IPS DF 4.7 (cell line): ENCODE data around the gene LDLRAD4.

Source experiments
- DNase-seq: peaks from one replicate; pipeline ENCODE4 v3.0.0-alpha.2; 2013; ENCODE audit warnings: low spot score; ENCODE audit errors: extremely low read depth

Gene LDLRAD4

DNA sequence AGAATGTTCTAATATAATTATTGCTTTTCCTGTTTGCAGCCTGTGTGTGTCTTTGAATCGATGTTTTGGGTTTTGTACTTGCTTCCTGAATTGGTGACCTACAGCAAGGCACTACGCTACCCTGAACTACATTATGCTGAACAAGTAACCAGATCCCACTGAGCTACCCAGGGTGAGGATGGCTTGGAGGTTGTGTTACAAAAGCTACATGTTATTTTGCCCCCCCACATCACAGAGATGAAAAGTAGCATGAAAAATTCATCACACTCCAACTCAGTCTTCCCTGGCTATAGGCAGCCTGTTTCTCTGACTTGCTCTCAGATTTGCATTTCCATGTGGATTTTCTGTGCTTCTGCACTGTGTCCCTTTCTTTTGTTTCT, 162.1 kb downstream of the LDLRAD4 start:
- DNase-seq: no peak

DNA sequence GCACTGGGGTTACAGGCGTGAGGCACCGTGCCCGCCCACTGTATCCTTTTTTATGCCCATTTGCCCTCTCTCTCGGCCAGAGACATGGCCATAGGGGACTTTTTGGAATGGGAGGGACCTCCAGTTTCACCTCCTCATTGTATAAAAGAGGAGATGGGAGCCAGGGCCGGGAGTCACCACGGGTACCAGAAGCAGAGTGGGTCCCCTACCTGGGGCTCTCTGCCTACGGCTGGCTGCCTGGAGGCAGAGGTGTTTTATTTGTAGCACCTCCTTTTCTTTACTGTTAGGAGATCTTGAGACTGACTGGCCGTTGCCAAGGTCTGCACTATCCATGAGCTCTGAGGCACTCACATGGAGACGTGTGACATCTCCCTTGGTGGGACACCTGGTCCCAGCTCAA, 162.8 kb downstream of the LDLRAD4 start:
- DNase-seq: no peak

DNA sequence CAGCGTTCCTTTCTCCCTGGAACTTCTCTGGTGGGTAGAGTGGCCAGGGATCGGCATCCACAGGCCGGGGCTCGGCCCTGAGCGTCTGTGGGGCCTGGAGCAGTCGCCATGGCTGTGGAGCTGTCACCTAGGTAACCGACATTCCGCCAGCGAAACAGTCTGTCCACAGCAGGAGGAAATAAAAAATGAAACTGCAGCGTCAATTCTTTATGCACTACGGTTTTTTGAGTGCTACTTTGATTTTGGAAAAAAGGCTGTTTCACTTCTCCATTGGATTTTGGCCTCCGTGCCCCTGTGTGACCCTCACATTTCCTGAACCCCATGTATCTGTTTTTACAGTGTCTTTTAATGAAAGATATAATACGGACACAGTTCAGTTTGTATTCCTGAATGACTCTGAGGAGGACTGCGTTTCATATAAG, 163.4 kb downstream of the LDLRAD4 start:
- no peak for DNase-seq

DNA sequence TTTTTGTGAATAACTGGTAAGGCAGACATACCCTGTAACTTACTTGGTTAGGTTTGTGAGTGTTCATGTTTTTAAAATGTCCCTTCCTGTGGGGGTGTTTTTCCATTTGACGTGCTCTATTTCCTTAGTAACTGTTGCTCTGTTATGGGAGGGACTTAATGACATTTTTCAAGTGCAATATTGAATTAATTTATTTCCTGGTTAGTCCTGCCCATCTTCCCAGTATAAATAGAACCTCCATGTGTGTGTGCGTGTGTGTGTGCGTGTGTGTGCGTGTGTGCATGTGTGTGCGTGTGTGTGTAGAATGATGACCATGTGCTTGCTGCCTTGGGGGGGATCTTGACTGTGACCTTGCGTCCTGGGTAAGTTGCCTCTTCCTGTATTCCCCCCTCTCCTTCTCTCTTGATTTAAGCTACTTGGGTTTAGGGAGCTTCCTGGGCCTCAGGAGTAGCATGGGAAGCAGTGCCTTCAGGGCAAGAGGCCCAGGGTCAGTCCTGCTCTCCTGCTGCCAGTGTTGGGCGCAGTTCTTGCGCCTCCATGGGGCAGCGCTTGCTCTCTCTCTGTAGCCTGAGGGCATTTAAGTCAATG, 163.9 kb downstream of the LDLRAD4 start:
- no peak for DNase-seq

DNA sequence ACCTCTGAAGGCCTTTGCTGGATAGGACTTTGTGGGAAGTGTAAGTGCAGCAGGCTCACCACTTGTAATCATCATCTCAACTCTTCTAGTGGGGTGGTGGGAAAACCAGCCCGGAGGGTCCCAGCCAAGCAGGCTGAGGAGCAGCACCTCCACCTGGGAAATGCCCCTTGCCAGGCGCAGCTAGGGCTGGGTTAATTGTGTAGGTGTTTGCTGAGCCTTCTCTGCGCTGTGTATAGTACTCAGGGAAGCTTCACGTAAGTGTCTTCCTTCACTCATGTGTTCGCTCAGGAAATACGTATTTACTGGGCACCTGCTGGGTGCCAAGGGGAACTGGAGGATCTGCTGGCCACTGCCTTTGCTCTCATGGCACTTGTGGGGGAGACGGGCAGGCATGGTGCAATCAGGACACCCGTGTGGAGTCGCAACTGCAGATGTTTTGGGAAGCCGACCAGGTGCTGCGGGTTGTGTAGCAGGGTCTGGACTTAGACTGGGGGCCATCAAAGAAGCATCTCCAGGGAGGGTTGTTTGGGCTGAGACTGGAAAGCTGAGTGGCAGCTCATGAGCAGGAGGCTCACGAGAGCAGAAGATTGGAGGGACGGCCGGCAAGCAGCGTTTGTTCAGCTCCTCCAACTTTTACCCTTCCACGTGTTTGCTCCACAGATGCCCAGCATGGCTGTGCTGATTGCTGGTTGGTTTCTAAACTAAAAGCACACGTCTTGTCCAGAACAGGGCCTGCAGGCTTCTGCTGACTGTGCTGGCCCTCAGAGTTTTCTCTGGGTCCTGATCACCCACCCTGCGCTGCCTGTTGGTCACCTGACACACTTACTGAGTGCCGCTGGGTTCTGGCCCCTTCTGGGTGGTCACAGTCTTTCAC, 164.6 kb downstream of the LDLRAD4 start:
- no peak for DNase-seq

DNA sequence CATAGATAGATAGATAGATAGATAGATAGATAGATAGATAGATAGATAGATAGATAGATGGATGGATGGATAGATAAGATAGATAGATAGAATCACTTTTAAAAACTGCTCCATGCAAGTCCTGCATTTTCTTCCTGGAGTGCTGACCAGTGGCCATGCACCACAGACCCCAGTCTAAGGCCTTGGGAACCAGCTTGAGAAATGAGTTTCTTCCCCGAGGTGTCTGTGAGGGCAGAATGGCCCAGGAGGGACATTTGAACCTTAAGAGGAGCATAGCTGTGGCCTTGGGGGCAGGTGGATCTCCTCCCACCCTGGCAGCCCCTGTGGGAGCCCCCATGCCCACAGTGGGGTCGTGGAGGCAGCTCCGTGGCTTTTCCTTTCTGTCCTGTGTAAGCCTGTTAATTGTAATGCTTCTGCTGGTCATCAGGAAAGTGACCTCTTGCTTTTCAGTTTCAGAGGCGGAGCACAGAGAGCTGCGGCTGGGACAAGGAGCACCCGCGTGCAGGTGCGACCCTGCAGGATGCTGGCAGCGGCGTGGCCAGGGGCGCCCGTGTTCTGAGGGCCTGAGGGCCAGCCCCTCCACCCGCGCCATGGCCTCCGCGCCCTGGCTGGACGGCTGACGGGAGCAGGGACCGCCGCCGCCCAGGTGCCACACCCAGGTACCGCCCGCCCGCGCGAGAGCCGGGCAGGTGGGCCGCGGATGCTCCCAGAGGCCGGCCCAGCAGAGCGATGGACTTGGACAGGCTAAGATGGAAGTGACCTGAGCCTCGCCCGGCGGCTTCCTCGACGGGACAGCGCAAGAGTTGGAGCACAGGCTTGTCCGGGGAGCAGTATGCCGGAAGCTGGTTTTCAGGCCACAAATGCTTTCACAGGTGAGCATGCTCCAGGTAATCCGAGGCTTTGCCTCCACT, 168.6 kb downstream of the LDLRAD4 start:
- no peak for DNase-seq

DNA sequence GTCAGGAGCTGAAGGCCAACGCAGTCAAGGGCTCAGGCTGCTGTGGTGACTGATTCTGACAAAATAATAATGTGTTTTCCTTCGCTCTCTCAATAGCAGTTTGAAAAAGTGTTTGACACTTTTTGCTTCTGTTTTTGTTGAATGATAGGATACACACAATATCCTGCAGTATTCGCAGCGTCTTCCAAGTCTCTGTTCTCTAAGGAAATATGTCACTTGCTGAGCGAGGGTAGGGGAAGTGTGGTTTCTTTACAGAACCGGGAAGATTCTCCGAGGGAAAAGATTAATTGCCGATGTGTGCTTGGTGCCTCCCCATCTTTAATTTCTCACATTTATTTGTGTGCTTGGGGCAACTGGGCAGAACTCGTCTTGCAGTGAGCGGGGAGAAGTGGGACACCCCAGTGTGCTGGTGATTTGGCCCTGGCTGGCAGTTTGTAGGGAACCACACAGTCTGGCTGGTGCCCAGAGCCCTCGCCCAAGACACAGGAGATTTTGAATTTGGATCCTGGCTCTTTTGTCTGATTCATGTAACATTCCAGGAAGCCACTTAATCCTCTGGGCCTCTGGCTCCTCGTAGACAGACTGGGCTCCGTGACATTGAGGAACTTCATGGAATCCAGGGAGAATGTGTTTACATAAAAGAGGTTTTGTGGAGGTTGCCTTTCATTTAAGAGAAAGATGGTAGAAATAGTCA, 169.4 kb downstream of the LDLRAD4 start:
- DNase-seq: no peak

DNA sequence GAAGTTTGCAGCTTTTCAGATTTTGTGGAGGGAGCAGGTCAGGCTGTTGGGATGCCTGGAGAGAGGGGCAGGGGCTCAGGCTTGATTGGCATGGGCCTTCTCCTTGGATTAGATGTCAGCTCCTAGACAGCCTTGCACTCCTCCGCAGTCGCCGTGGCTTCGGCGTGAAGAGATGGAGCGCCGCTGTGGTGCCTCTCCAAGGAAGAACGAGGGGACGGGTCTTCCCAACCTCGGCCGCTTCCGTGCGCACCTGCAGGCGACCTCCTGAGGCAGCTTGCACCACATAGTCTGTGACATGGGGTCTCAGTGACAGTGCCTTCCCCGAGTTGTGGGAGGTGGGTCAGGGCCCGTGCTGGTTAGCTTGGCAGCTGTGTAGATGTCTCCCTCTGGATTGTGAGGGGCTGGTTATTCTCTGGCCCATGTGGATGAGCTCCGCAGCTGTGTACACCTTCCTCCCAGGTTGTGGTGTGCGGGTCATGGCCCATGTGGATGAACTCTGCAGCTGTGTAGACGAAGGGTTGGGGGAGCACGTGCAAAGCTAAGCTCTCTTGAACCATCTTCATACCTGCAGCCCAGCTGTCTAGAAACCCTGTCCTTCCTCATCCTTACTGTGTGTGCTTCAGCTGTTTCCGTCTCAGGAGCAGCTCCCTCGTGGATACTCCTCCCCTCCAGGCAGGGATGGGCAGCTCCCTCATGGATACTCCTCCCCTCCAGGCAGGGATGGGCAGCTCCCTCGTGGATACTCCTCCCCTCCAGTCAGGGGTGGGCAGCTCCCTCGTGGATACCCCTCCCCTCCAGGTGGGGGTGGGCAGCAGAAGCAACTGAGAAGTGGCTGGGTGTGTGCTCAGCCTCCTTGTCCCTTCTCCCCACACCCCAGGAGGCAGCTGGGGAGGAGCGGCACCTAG, 170.3 kb downstream of the LDLRAD4 start:
- DNase-seq: no peak

DNA sequence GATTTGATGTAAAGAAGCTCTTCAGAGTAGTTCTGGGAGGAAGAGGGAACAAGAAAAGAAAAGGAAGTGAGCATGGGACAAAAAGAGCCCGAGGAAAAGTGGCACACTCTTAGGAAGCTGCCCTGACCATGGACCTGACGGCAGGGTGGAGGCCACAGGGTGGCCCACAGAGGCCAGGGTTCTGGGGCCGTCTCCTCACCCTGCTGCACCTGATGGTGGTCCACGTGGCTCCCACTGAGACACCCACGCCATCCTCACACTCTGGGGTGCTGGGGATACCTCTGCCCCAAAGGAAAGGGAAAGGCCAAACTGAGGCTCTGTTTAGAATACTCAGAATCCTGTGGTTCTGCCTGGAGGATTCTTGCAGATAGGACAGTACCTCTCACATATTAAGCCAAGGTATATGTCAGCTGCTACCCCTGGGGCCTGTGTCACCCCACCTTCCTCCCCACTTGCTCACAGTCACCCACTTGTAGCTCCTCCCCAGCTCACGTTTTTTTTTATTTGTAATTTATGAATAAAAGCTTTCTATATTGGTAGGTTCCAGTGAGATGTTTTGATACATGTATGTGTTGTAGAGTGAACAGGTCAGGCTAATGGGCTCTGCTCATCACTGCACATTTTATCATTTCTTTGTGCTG, 171.1 kb downstream of the LDLRAD4 start:
- DNase-seq: no peak

DNA sequence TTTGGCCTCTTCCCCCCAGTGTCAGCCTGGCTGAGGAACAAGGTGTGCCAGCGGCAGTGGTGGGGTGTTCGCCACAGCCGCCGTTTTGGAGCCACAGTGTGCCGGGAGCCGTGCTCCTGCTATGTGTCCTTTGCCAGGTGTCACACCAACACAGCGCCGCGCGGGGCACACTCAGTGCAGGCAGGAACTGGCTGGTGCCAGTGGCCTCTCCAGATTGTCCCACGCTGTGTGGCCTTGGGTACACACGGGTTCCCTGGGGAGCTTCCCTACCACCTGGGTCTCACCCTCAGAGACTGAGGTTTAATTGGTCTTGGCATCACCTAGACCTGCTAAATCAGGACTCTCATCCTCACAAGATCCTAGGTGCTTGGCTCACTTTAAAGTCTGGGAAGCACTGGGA, 171.6 kb downstream of the LDLRAD4 start:
- DNase-seq: no peak

DNA sequence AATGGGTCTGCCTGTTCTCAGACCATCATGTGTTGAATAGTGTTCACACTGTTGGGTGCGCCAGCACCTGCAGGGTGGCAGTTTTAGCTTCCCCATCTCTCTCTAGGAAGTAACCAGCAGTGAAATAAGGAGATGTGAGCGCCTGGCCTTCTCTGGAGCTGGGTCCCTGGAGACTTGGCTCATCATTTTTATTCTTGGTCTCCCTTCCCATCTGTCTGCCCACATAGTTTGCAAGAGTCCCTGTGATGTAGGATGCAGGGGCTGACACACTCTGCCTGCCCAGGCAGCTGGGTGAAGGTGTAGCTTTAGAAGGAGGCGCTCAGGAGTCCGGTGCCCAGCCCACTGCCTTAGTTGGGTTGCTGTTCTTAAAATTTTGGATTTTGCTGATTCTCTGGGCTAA, 172.2 kb downstream of the LDLRAD4 start:
- DNase-seq: no peak

DNA sequence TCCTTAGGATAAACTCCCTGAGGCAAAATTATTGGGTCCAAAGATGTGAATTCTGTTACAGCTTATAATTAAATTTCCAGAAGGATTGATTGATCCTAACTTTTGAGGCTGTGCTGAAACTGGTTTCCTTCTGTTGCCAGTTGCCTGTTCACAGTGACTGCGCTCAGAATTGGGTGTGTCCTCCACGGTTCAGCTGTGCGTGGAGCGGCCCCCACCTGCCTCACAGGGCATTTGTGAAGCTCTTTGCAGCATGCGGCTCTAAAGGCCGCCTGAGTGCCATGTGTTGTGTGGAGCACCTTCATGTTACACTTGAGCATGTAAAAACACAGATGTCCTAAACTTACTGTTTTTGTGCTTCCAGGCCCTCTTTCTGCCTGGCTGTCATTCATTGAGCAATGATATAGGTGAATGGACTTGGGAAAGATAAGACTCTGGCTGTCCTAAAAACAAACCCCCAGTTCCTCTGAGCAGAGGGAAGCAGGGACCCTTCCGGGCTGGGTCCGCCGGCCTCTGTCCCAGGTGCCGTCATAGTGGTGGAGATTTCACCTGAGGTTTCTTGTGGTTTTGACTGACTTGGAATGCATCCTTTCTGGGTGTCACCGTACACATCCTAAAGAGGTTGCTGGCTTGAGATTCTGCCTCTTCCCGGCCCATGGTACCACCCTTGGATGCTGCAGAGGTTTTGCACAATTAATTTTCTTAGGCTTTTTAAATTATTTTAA, 173.6 kb downstream of the LDLRAD4 start:
- no peak for DNase-seq

DNA sequence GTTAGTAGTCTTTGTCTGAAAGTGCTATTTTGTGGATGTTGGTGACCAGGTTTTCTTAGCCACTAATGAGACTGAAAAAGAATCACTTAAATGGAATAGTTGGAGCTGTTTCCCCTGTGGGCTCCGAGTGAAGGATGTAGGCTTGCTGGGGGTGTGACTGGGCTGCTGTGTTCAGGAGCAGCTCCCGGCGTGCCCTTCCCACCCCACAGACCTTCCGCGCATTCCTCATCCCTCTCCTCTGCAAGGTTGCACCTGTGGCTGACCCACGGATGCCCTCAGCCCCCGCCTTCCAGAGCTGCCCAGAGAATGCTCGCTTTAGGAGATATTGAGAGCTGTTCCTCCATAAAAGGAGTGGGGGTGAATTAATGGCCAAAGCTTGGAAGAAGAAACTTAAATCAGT, 174.3 kb downstream of the LDLRAD4 start:
- no peak for DNase-seq

DNA sequence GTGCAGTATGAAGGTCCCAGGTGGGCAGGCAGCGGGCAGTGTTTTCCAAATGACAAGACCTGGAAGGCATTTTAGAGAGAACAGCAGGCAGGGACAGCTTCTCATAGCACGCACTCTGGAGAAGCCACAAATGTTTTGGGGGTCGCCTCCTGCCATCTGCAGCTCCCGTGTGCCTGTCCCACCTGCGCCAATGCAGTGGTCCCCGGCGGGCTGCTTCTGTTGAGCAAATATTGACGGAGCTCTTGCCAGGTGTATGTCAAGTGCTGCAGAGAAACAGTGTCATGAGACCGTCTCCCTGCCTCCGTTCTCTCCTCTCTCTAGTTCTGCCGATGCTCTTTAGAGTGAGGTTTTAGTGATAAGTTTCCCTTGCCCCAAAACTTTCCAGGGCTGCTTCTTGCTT, 174.8 kb downstream of the LDLRAD4 start:
- DNase-seq: no peak

DNA sequence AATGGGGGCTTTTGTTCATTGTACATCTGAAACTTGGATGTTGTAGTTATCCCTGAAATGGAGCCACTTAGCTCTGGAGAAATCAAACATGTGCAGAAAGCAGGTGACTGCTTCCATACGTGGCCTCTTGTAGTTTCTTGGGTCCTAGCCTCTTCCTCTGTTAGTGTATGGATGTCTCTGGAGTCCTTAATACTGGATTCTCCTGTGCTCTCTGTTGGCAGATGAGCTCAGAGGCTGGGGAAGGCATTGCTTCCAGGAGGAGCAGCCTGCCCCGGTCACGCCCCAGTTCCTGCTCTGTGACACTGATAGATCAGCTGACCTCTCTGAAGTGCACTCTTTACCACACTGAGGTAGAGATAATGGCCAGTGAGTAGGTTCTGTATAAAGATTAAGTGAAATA, 176.2 kb downstream of the LDLRAD4 start:
- DNase-seq: no peak

DNA sequence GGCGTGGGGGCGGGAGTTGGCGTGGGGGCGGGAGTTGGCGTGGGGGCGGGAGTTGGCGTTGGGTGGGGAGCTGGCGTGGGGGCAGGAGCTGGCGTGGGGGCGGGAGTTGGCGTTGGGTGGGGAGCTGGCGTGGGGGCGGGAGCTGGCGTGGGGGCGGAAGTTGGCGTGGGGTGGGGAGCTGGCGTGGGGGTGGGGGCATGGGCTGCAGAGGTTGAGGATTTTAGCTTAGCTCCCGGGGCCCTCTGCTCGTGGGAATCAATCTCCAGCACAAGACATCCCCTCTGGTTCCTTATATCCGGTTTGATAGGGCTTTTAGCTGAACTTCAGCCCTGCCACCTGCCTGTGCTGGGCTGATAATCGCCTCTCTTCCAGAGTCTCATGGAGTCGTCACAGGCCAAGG, 177.0 kb downstream of the LDLRAD4 start:
- no peak for DNase-seq

DNA sequence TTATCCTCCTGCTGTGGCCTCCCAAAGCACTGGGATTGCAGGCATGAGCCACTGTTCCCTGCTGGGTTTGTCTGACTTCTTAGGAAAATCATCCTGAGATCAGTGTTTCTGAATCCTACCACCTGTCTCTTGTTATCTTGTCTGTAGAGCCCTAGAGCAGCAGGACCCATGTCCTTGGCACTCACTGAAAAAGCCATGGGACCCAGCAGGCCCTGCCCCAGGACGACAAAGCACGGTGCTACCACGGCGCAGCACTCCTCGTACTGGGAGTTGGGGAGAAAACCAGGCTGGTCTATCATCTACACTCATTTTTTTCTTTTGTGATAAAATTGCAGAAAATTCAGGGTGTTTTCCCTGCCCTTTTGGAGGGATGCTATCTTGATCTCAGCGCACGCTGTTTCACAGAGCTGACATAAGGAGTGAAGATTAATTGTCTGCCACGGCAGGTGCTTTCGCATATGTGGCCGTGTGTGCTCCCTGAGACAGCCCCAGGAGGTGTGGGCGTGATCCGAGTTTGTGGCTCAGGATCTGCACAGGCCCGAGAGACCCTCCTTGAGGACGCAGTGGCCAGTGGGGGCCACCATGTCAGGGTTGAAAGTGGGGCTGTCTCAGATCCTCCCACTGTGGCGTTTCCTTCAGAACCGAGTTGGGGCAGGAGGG, 179.1 kb downstream of the LDLRAD4 start:
- DNase-seq: no peak

DNA sequence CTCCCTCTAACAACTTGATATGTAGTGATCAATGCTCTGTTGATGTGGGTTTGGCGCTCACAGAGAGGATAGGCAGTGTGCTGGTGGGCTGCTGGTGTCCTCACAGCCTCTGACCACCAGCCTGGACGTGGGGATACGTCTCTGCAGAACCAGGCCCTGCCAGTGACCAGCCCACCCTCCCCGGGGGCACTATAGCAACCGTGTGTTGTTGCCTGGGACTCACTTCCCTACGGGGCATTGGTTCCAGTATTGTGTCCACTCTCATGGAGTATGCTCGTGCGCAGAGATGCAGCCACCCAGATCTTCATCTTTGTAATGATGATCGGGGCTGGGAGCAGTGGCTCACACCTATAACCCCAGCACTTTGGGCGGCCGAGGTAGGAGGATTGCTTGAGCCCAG, 180.1 kb downstream of the LDLRAD4 start:
- no peak for DNase-seq

DNA sequence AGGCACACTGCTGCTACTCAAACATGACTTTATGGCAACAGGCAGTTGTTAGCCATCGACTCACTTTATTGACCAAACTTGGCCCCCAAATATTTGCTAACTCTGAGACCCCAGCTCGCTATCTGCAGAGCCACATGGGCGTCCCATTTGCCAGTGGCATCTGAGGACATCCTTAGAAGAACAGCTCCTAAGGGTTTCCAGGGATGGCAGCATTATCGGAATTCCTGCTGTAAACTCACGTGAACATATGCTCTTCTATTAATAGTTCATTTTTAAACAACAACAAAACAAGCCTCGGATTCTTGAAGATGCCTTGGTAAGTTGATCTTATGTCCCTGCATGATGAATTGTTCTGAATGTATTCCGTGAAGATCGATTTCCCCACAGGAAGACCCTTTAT, 181.0 kb downstream of the LDLRAD4 start:
- no peak for DNase-seq
